Measurements from ENCODE around the gene LINC00632. TPM values are rescaled to one million over a fixed set of nuclear protein-coding genes. Genes with fewer than 3 reads are reported as not detected.

Gene LINC00632
- total RNA-seq, 4 donors from 2014 or later = 10.0 to 164 (median 19.0) TPM

DNA sequence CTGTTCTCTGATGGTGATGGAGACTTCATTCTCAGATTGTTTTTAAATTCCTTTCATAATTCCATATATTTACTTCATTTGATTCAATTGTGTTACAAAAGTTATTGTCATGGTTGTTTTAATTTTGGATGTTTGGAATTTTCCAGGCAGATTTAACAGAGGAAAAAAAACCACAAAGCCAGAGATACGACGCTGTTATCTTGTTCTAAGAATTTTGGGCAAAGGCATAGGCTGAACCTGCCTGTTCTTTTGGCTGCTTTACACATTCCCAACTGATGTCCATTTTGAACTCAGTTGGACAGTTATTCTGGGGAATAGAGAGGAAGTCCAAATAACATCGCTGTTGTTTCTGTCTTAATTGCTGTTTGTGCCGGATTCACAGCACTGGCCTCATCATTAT lies 65.7 kb downstream of the LINC00632 start:
- 82 to 86% methylated on average over 2 to 4 of the region's 4 CpGs for WGBS, 2 donors (ENCODE audit: low coverage in 1 of 2)
- intact Hi-C loops (cut with DNase I; ENCODE audit: low total_unique reads) = no loop called here
- H3K4me3 ChIP-seq = no peak overlapping the region
- no peaks in the 10 kb centered on the region for H3K4me1 ChIP-seq
- H3K27ac ChIP-seq = no peak overlapping the region
- no peak for DNase-seq
- no peaks in the 10 kb centered on the region for H3K9me3 ChIP-seq
- no peak for TF ChIP-seq POLR2A (IDR thresholded peaks at IDR 0.05)
- TF ChIP-seq, protein P1, sequence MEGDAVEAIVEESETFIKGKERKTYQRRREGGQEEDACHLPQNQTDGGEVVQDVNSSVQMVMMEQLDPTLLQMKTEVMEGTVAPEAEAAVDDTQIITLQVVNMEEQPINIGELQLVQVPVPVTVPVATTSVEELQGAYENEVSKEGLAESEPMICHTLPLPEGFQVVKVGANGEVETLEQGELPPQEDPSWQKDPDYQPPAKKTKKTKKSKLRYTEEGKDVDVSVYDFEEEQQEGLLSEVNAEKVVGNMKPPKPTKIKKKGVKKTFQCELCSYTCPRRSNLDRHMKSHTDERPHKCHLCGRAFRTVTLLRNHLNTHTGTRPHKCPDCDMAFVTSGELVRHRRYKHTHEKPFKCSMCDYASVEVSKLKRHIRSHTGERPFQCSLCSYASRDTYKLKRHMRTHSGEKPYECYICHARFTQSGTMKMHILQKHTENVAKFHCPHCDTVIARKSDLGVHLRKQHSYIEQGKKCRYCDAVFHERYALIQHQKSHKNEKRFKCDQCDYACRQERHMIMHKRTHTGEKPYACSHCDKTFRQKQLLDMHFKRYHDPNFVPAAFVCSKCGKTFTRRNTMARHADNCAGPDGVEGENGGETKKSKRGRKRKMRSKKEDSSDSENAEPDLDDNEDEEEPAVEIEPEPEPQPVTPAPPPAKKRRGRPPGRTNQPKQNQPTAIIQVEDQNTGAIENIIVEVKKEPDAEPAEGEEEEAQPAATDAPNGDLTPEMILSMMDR (IDR thresholded peaks at IDR 0.05) = no peak
- no peaks in the 10 kb centered on the region for H3K36me3 ChIP-seq
- H3K27me3 ChIP-seq = no peaks in the 10 kb centered on the region
- in situ Hi-C loops (cut with MboI; ENCODE audit: low pct_ligation_motif_present in 1 of 4, low pct_unique_long_range_greater_than_20kb in 1 of 4, low sequenced_read_pairs in 3 of 4) = no loop called here

DNA sequence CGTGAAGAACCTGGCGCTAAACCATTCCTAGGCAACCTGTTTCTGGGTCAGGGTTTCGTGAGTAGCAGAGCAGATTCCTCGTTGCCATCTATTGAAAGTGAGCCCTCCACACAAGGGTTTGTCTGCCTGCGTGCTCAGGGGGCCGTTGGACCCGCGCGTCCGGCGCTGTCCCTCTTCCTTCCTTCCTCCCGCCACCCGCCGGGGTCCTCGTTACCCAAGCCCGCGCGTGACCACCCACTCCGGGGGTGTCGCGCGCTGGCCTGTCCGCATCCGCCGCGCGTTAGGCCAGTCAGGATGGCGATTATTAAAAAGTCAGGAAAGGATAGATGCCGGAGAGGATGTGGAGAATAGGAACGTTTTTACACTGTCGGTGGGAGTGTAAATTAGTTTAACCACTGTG lies 66.8 kb downstream of the LINC00632 start:
- no peak overlapping the region for H3K4me3 ChIP-seq
- H3K4me1 ChIP-seq = no peaks in the 10 kb centered on the region
- no peaks in the 10 kb centered on the region for H3K27me3 ChIP-seq
- intact Hi-C loops (cut with DNase I; ENCODE audit: low total_unique reads) = no loop called here
- TF ChIP-seq, protein P1 (IDR thresholded peaks at IDR 0.05) = no peak
- no peak for TF ChIP-seq POLR2A (IDR thresholded peaks at IDR 0.05)
- TF ChIP-seq EP300 (IDR thresholded peaks at IDR 0.05; ENCODE audit: low read depth) = no peak
- no peak for TF ChIP-seq POLR2AphosphoS5 (IDR thresholded peaks at IDR 0.05)
- no peak overlapping the region for H3K27ac ChIP-seq
- in situ Hi-C loops (cut with MboI; ENCODE audit: low pct_ligation_motif_present in 1 of 4, low pct_unique_long_range_greater_than_20kb in 1 of 4, low sequenced_read_pairs in 3 of 4) = no loop called here
- no peaks in the 10 kb centered on the region for H3K36me3 ChIP-seq
- no peak for DNase-seq
- no peaks in the 10 kb centered on the region for H3K9me3 ChIP-seq
- 93% methylated on average over 31 of the region's 31 CpGs; no CpG with 5 or more reads in 1 of the 2 donors for WGBS, 2 donors (ENCODE audit: low coverage in 1 of 2)

DNA sequence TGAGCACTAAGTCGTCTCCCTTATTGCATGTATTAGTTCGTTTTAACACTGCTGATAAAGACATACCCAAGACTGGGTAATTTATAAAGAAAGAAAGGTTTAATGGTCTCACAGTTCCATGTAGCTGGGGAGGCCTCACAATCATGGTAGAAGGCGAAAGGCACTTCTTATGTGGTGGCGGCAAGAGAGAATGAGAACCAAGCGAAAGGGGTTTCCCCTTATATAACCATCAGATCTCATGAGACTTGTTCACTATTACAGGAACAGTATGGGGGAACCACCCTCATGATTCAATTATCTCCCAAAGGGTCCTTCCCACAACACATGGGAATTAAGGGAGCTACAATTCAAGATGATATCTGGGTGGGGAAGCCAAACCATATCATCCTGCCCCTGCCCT lies 85.1 kb downstream of the LINC00632 start:
- Histone ChIP-seq H3K27ac (no peak overlapping the region), H3K4me3 (no peak overlapping the region), H3K9me3 (no peaks in the 10 kb centered on the region), H3K4me1 (no peaks in the 10 kb centered on the region), H3K36me3 (no peaks in the 10 kb centered on the region), H3K27me3 (no peaks in the 10 kb centered on the region)
- in situ Hi-C loops (cut with MboI; ENCODE audit: low pct_ligation_motif_present in 1 of 4, low pct_unique_long_range_greater_than_20kb in 1 of 4, low sequenced_read_pairs in 3 of 4) = no loop called here
- no peak for DNase-seq
- WGBS, 2 donors (ENCODE audit: low coverage in 1 of 2) = 20 to 60% methylated on average over 2 to 5 of the region's 5 CpGs
- TF ChIP-seq POLR2A (IDR thresholded peaks at IDR 0.05) (no peak), POLR2AphosphoS5 (IDR thresholded peaks at IDR 0.05) (no peak), EP300 (IDR thresholded peaks at IDR 0.05; ENCODE audit: low read depth) (no peak)
- TF ChIP-seq, protein P1 (IDR thresholded peaks at IDR 0.05) = no peak
- intact Hi-C loops (cut with DNase I; ENCODE audit: low total_unique reads) = no loop called here

DNA sequence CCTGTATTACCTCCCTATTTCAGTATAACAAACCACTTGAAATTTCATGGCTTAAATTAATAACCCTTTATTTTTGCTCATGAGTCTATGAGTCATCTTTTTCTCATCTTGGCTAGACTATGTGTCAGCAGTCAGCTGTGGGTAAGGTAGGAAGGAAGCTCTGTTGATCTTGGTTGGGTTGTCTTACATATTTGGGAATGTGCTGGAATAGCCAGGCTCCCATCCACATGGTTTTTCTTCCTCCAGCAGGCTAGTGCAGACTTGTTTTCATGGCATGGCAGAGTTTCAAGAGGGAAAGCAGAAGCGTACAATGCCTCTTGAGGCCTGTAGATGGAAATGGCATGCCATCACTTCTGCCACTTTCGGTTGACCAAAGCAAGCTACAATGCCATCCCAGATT lies 89.7 kb downstream of the LINC00632 start:
- TF ChIP-seq, protein P1 (IDR thresholded peaks at IDR 0.05) = no peak
- no peak for TF ChIP-seq POLR2A (IDR thresholded peaks at IDR 0.05)
- no peak for TF ChIP-seq EP300 (IDR thresholded peaks at IDR 0.05; ENCODE audit: low read depth)
- no peak for TF ChIP-seq POLR2AphosphoS5 (IDR thresholded peaks at IDR 0.05)
- Histone ChIP-seq H3K4me1 (no peaks in the 10 kb centered on the region), H3K27ac (no peak overlapping the region), H3K27me3 (no peaks in the 10 kb centered on the region), H3K36me3 (no peaks in the 10 kb centered on the region), H3K9me3 (no peaks in the 10 kb centered on the region), H3K4me3 (no peak overlapping the region)
- intact Hi-C loops (cut with DNase I; ENCODE audit: low total_unique reads) = no loop called here
- WGBS, 2 donors (ENCODE audit: low coverage in 1 of 2) = 84% methylated on average over 2 of the region's 2 CpGs; no CpG with 5 or more reads in 1 of the 2 donors
- in situ Hi-C loops (cut with MboI; ENCODE audit: low pct_ligation_motif_present in 1 of 4, low pct_unique_long_range_greater_than_20kb in 1 of 4, low sequenced_read_pairs in 3 of 4) = no loop called here
- no peak for DNase-seq

All from transverse colon (tissue), 4 donors.